Measurements from ENCODE around the gene TFCP2L1. TPM values are rescaled to one million over a fixed set of nuclear protein-coding genes. Genes with fewer than 3 reads are reported as not detected.

The TFCP2L1 gene
- total and polyA plus RNA-seq, 2 experiments from 2014 or later, result 0.94 to 6.4 TPM

GRCh38 chr2:121194626-121195025 lies 90.4 kb downstream of the TFCP2L1 start:
- Mint-ChIP-seq H3K9me3 (no peaks in the 10 kb centered on the region), H3K27me3 (ENCODE audit: insufficient read depth, low read depth, poor library complexity) (peaks cover 15% of the 10 kb centered on the region), H3K4me1 (peaks cover 10% of the 10 kb centered on the region), H3K27ac (no peak overlapping the region), H3K4me3 (no peak overlapping the region), H3K36me3 (ENCODE audit: low read depth) (no peaks in the 10 kb centered on the region)
- no peak for DNase-seq (ENCODE audit: low spot score)
- no peaks in the 10 kb centered on the region for H3F3A ChIP-seq (replicated peaks; ENCODE audit: low read depth)
- no peak overlapping the region for H3K27ac ChIP-seq (ENCODE audit: low read depth)
- ATAC-seq, result no peak
- H3K4me1 ChIP-seq (ENCODE audit: insufficient read depth), result no peaks in the 10 kb centered on the region
- no peak overlapping the region for H2AFZ ChIP-seq
- no peaks in the 10 kb centered on the region for H3K27me3 ChIP-seq (ENCODE audit: insufficient read depth)
- H3K4me3 ChIP-seq, result no peak overlapping the region
- no peak overlapping the region for H3K4me2 ChIP-seq
- H3K36me3 ChIP-seq (ENCODE audit: insufficient read depth), result no peaks in the 10 kb centered on the region
- TF ChIP-seq, protein P1, sequence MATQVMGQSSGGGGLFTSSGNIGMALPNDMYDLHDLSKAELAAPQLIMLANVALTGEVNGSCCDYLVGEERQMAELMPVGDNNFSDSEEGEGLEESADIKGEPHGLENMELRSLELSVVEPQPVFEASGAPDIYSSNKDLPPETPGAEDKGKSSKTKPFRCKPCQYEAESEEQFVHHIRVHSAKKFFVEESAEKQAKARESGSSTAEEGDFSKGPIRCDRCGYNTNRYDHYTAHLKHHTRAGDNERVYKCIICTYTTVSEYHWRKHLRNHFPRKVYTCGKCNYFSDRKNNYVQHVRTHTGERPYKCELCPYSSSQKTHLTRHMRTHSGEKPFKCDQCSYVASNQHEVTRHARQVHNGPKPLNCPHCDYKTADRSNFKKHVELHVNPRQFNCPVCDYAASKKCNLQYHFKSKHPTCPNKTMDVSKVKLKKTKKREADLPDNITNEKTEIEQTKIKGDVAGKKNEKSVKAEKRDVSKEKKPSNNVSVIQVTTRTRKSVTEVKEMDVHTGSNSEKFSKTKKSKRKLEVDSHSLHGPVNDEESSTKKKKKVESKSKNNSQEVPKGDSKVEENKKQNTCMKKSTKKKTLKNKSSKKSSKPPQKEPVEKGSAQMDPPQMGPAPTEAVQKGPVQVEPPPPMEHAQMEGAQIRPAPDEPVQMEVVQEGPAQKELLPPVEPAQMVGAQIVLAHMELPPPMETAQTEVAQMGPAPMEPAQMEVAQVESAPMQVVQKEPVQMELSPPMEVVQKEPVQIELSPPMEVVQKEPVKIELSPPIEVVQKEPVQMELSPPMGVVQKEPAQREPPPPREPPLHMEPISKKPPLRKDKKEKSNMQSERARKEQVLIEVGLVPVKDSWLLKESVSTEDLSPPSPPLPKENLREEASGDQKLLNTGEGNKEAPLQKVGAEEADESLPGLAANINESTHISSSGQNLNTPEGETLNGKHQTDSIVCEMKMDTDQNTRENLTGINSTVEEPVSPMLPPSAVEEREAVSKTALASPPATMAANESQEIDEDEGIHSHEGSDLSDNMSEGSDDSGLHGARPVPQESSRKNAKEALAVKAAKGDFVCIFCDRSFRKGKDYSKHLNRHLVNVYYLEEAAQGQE (IDR thresholded peaks at IDR 0.05; ENCODE audit: unreplicated experiment), result no peak
- TF ChIP-seq, protein P2, sequence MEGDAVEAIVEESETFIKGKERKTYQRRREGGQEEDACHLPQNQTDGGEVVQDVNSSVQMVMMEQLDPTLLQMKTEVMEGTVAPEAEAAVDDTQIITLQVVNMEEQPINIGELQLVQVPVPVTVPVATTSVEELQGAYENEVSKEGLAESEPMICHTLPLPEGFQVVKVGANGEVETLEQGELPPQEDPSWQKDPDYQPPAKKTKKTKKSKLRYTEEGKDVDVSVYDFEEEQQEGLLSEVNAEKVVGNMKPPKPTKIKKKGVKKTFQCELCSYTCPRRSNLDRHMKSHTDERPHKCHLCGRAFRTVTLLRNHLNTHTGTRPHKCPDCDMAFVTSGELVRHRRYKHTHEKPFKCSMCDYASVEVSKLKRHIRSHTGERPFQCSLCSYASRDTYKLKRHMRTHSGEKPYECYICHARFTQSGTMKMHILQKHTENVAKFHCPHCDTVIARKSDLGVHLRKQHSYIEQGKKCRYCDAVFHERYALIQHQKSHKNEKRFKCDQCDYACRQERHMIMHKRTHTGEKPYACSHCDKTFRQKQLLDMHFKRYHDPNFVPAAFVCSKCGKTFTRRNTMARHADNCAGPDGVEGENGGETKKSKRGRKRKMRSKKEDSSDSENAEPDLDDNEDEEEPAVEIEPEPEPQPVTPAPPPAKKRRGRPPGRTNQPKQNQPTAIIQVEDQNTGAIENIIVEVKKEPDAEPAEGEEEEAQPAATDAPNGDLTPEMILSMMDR (conservative IDR thresholded peaks at IDR 0.05; ENCODE audit: low read depth in 2 of 2), result no peak
- no peak for TF ChIP-seq STAT1 (IDR thresholded peaks at IDR 0.05; ENCODE audit: unreplicated experiment)
- TF ChIP-seq ZNF114 (CRISPR knock-in tag; IDR thresholded peaks at IDR 0.05), result no peak
- TF ChIP-seq, protein P3, sequence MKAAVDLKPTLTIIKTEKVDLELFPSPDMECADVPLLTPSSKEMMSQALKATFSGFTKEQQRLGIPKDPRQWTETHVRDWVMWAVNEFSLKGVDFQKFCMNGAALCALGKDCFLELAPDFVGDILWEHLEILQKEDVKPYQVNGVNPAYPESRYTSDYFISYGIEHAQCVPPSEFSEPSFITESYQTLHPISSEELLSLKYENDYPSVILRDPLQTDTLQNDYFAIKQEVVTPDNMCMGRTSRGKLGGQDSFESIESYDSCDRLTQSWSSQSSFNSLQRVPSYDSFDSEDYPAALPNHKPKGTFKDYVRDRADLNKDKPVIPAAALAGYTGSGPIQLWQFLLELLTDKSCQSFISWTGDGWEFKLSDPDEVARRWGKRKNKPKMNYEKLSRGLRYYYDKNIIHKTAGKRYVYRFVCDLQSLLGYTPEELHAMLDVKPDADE (IDR thresholded peaks at IDR 0.05), result no peak
- TF ChIP-seq EZH2phosphoT487 (IDR thresholded peaks at IDR 0.05; ENCODE audit: unreplicated experiment), result no peak
- TF ChIP-seq, protein P4, sequence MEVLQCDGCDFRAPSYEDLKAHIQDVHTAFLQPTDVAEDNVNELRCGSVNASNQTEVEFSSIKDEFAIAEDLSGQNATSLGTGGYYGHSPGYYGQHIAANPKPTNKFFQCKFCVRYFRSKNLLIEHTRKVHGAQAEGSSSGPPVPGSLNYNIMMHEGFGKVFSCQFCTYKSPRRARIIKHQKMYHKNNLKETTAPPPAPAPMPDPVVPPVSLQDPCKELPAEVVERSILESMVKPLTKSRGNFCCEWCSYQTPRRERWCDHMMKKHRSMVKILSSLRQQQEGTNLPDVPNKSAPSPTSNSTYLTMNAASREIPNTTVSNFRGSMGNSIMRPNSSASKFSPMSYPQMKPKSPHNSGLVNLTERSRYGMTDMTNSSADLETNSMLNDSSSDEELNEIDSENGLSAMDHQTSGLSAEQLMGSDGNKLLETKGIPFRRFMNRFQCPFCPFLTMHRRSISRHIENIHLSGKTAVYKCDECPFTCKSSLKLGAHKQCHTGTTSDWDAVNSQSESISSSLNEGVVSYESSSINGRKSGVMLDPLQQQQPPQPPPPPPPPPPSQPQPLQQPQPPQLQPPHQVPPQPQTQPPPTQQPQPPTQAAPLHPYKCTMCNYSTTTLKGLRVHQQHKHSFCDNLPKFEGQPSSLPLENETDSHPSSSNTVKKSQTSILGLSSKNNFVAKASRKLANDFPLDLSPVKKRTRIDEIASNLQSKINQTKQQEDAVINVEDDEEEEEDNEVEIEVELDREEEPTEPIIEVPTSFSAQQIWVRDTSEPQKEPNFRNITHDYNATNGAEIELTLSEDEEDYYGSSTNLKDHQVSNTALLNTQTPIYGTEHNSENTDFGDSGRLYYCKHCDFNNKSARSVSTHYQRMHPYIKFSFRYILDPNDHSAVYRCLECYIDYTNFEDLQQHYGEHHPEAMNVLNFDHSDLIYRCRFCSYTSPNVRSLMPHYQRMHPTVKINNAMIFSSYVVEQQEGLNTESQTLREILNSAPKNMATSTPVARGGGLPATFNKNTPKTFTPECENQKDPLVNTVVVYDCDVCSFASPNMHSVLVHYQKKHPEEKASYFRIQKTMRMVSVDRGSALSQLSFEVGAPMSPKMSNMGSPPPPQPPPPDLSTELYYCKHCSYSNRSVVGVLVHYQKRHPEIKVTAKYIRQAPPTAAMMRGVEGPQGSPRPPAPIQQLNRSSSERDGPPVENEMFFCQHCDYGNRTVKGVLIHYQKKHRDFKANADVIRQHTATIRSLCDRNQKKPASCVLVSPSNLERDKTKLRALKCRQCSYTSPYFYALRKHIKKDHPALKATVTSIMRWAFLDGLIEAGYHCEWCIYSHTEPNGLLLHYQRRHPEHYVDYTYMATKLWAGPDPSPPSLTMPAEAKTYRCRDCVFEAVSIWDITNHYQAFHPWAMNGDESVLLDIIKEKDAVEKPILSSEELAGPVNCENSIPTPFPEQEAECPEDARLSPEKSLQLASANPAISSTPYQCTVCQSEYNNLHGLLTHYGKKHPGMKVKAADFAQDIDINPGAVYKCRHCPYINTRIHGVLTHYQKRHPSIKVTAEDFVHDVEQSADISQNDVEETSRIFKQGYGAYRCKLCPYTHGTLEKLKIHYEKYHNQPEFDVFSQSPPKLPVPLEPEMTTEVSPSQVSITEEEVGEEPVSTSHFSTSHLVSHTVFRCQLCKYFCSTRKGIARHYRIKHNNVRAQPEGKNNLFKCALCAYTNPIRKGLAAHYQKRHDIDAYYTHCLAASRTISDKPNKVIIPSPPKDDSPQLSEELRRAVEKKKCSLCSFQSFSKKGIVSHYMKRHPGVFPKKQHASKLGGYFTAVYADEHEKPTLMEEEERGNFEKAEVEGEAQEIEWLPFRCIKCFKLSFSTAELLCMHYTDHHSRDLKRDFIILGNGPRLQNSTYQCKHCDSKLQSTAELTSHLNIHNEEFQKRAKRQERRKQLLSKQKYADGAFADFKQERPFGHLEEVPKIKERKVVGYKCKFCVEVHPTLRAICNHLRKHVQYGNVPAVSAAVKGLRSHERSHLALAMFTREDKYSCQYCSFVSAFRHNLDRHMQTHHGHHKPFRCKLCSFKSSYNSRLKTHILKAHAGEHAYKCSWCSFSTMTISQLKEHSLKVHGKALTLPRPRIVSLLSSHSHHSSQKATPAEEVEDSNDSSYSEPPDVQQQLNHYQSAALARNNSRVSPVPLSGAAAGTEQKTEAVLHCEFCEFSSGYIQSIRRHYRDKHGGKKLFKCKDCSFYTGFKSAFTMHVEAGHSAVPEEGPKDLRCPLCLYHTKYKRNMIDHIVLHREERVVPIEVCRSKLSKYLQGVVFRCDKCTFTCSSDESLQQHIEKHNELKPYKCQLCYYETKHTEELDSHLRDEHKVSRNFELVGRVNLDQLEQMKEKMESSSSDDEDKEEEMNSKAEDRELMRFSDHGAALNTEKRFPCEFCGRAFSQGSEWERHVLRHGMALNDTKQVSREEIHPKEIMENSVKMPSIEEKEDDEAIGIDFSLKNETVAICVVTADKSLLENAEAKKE (CRISPR knock-in tag; IDR thresholded peaks at IDR 0.05), result no peak
- no peak for TF ChIP-seq POLR2AphosphoS5 (IDR thresholded peaks at IDR 0.05; ENCODE audit: low read depth)
- TF ChIP-seq ZNF331 (CRISPR knock-in tag; IDR thresholded peaks at IDR 0.05; ENCODE audit: low read depth), result no peak
- no peak for TF ChIP-seq NANOG (IDR thresholded peaks at IDR 0.05; ENCODE audit: borderline replicate concordance)
- no peak for TF ChIP-seq JUNB (IDR thresholded peaks at IDR 0.05; ENCODE audit: unreplicated experiment)
- TF ChIP-seq EZH2 (IDR thresholded peaks at IDR 0.05; ENCODE audit: low read depth, unreplicated experiment), result no peak
- TF ChIP-seq CREB1 (CRISPR knock-in tag; IDR thresholded peaks at IDR 0.05; ENCODE audit: low read depth), result no peak
- no peaks in the 10 kb centered on the region; the same call in 1 of the 2 replicates for H4K20me1 ChIP-seq (replicated peaks; ENCODE audit: insufficient read depth)
- no peaks in the 10 kb centered on the region for H3K79me2 ChIP-seq (replicated peaks; ENCODE audit: insufficient read depth)
- no peaks in the 10 kb centered on the region for H3K9me2 ChIP-seq (ENCODE audit: insufficient read depth)

Measured in GM23338 (cell line).